Measurements from ENCODE around the gene XPO6. TPM values are rescaled to one million over a fixed set of nuclear protein-coding genes. Genes with fewer than 3 reads are reported as not detected.
A peak's percentile ranks its signal among the peaks of the same experiment; 100 is the strongest.

The XPO6 gene
- total RNA-seq = 67.9 TPM
- polyA plus RNA-seq = 161 TPM
- long read RNA-seq, donor 1 = 0 reads
- long read RNA-seq, donor 2 = 0 reads
- long read RNA-seq, donor 3, full-length matches to known transcripts = 5 of 66 reads
- long read RNA-seq, donor 3, partial matches to known transcripts = 61 of 66 reads
- long read RNA-seq, donor 3, other reads (novel, unspliced or antisense) = 0 of 66 reads
- long read RNA-seq, donor 4, full-length matches to known transcripts = 2 of 8 reads
- long read RNA-seq, donor 4, partial matches to known transcripts = 6 of 8 reads
- long read RNA-seq, donor 4, other reads (novel, unspliced or antisense) = 0 of 8 reads
- long read RNA-seq, donor 5, full-length matches to known transcripts = 7 of 40 reads
- long read RNA-seq, donor 5, partial matches to known transcripts = 33 of 40 reads
- long read RNA-seq, donor 5, other reads (novel, unspliced or antisense) = 0 of 40 reads
- long read RNA-seq, donor 6, full-length matches to known transcripts = 3 of 39 reads
- long read RNA-seq, donor 6, partial matches to known transcripts = 36 of 39 reads
- long read RNA-seq, donor 6, other reads (novel, unspliced or antisense) = 0 of 39 reads
- long read RNA-seq, donor 7, partial matches to known transcripts = 11 of 12 reads
- long read RNA-seq, donor 7, other reads (novel, unspliced or antisense) = 0 of 12 reads
- long read RNA-seq, donor 8, full-length matches to known transcripts = 2 of 12 reads
- long read RNA-seq, donor 8, partial matches to known transcripts = 10 of 12 reads
- long read RNA-seq, donor 8, other reads (novel, unspliced or antisense) = 0 of 12 reads
- long read RNA-seq, donor 9, full-length matches to known transcripts = 3 of 27 reads
- long read RNA-seq, donor 9, partial matches to known transcripts = 24 of 27 reads
- long read RNA-seq, donor 9, other reads (novel, unspliced or antisense) = 0 of 27 reads
- long read RNA-seq, donor 10, full-length matches to known transcripts = 3 of 24 reads
- long read RNA-seq, donor 10, partial matches to known transcripts = 21 of 24 reads
- long read RNA-seq, donor 10, other reads (novel, unspliced or antisense) = 0 of 24 reads

GRCh38 chr16:28211758-28212531 is at the start of gene XPO6:
TSS of gene XPO6 (minus strand) at chr16:28211965. CDS start at chr16:28211368, 597 bp downstream.
- Histone ChIP-seq H3K4me1 (ENCODE audit: control insufficient read depth in 2 of 2, insufficient read depth in 2 of 2, low read length in 2 of 2) (peaks cover 5 to 17% of the 10 kb centered on the region in 2 donors), H3K27me3 (ENCODE audit: control insufficient read depth in 2 of 2, insufficient read depth in 1 of 2, low read length in 1 of 2) (no peaks in the 10 kb centered on the region), H3K36me3 (ENCODE audit: control insufficient read depth in 2 of 2, insufficient read depth in 2 of 2, low read length in 1 of 2) (peaks cover 5 to 19% of the 10 kb centered on the region in 2 donors), H3K9me3 (ENCODE audit: control insufficient read depth in 2 of 2, insufficient read depth in 1 of 2, low read length in 1 of 2) (no peaks in the 10 kb centered on the region), H3K27ac (ENCODE audit: low read depth in 1 of 2, low read length in 1 of 2) (peak within 1 kb of the TSS; percentile 76 to 90), H3K4me3 (ENCODE audit: low read length in 2 of 2) (peak within 1 kb of the TSS; percentile 79 to 85)
- DNase-seq (ENCODE audit: low read depth in 6 of 9, low spot score in 9 of 9) = peak; percentile 85 to 97 (median 91)
- 4% methylated on average over 76 of the region's 76 CpGs for WGBS

- H3K4me1 ChIP-seq (ENCODE audit: control insufficient read depth in 2 of 2, insufficient read depth in 2 of 2, low read length in 2 of 2) = no peaks in the 10 kb centered on the region
- H3K4me3 ChIP-seq (ENCODE audit: low read length in 2 of 2) = no peak overlapping the region
- no peak overlapping the region for H3K27ac ChIP-seq (ENCODE audit: low read depth in 1 of 2, low read length in 1 of 2)
- no peak for DNase-seq (ENCODE audit: low read depth in 6 of 9, low spot score in 9 of 9)
- no peaks in the 10 kb centered on the region for H3K9me3 ChIP-seq (ENCODE audit: control insufficient read depth in 2 of 2, insufficient read depth in 1 of 2, low read length in 1 of 2)
- no peaks in the 10 kb centered on the region for H3K36me3 ChIP-seq (ENCODE audit: control insufficient read depth in 2 of 2, insufficient read depth in 2 of 2, low read length in 1 of 2)
- WGBS = 96% methylated on average over 1 of the region's 1 CpG
- H3K27me3 ChIP-seq (ENCODE audit: control insufficient read depth in 2 of 2, insufficient read depth in 1 of 2, low read length in 1 of 2) = peaks cover 0 to 67% of the 10 kb centered on the region in 2 donors
Observed at GRCh38 chr16:28260193-28260592, 48.4 kb upstream of the XPO6 start.

GRCh38 chr16:28259781-28260150 is 48.0 kb upstream of the XPO6 start:
- WGBS = 83% methylated on average over 7 of the region's 7 CpGs
- no peak for DNase-seq (ENCODE audit: low read depth in 6 of 9, low spot score in 9 of 9)
- no peaks in the 10 kb centered on the region for H3K4me1 ChIP-seq (ENCODE audit: control insufficient read depth in 2 of 2, insufficient read depth in 2 of 2, low read length in 2 of 2)
- H3K9me3 ChIP-seq (ENCODE audit: control insufficient read depth in 2 of 2, insufficient read depth in 1 of 2, low read length in 1 of 2) = no peaks in the 10 kb centered on the region
- H3K4me3 ChIP-seq (ENCODE audit: low read length in 2 of 2) = no peak overlapping the region
- no peaks in the 10 kb centered on the region for H3K36me3 ChIP-seq (ENCODE audit: control insufficient read depth in 2 of 2, insufficient read depth in 2 of 2, low read length in 1 of 2)
- no peak overlapping the region for H3K27ac ChIP-seq (ENCODE audit: low read depth in 1 of 2, low read length in 1 of 2)
- peaks cover 0 to 63% of the 10 kb centered on the region in 2 donors for H3K27me3 ChIP-seq (ENCODE audit: control insufficient read depth in 2 of 2, insufficient read depth in 1 of 2, low read length in 1 of 2)

DNA sequence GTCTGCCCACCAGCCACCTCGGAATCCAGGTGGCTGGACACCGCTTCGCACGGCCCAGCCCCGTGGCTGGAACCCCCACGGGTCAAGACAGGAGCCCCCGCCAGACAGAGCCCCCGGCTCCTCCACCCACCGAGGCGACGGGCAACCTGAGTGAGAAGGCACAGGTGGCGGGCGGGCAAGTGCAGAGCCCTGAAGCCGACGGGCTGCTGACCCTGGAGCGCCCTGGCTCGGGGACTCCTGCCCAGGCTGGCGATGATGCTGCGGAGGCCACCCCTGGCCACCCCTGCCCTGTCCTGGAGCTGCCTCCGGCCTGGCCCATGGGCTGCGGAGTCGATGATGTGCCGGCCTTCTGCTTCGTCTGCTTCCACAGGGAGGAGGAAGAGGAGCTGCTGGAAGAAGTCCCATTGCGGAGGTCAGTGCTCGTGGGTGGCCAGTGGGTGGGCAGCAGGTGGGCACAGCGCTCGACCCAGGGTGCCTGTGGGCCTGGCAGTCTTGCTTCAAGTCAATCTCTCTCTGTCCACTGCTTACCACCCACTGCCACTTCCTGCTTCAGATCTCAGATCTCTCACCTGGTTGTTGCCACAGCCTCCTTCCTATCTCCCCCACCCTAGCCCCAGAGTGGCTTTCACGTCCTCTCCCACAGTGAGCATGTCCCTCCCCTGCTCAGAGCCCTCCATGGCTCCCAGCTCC is 47.5 kb upstream of the XPO6 start:
- no peak overlapping the region for H3K27ac ChIP-seq (ENCODE audit: low read depth in 1 of 2, low read length in 1 of 2)
- peaks cover 0 to 60% of the 10 kb centered on the region in 2 donors for H3K27me3 ChIP-seq (ENCODE audit: control insufficient read depth in 2 of 2, insufficient read depth in 1 of 2, low read length in 1 of 2)
- no peaks in the 10 kb centered on the region for H3K9me3 ChIP-seq (ENCODE audit: control insufficient read depth in 2 of 2, insufficient read depth in 1 of 2, low read length in 1 of 2)
- no peak overlapping the region for H3K4me3 ChIP-seq (ENCODE audit: low read length in 2 of 2)
- H3K4me1 ChIP-seq (ENCODE audit: control insufficient read depth in 2 of 2, insufficient read depth in 2 of 2, low read length in 2 of 2) = no peaks in the 10 kb centered on the region
- no peaks in the 10 kb centered on the region for H3K36me3 ChIP-seq (ENCODE audit: control insufficient read depth in 2 of 2, insufficient read depth in 2 of 2, low read length in 1 of 2)
- DNase-seq (ENCODE audit: low read depth in 6 of 9, low spot score in 9 of 9) = no peak
- WGBS = 82% methylated on average over 29 of the region's 29 CpGs

- no peak overlapping the region for H3K4me3 ChIP-seq (ENCODE audit: low read length in 2 of 2)
- H3K27me3 ChIP-seq (ENCODE audit: control insufficient read depth in 2 of 2, insufficient read depth in 1 of 2, low read length in 1 of 2) = peaks cover 0 to 57% of the 10 kb centered on the region in 2 donors
- WGBS = 50% methylated on average over 18 of the region's 18 CpGs
- H3K36me3 ChIP-seq (ENCODE audit: control insufficient read depth in 2 of 2, insufficient read depth in 2 of 2, low read length in 1 of 2) = no peaks in the 10 kb centered on the region
- no peak overlapping the region for H3K27ac ChIP-seq (ENCODE audit: low read depth in 1 of 2, low read length in 1 of 2)
- H3K4me1 ChIP-seq (ENCODE audit: control insufficient read depth in 2 of 2, insufficient read depth in 2 of 2, low read length in 2 of 2) = no peaks in the 10 kb centered on the region
- DNase-seq (ENCODE audit: low read depth in 6 of 9, low spot score in 9 of 9) = no peak
- H3K9me3 ChIP-seq (ENCODE audit: control insufficient read depth in 2 of 2, insufficient read depth in 1 of 2, low read length in 1 of 2) = no peaks in the 10 kb centered on the region
Observed at GRCh38 chr16:28258567-28258966, 46.8 kb upstream of the XPO6 start.

- no peak for DNase-seq (ENCODE audit: low read depth in 6 of 9, low spot score in 9 of 9)
- Histone ChIP-seq H3K27me3 (ENCODE audit: control insufficient read depth in 2 of 2, insufficient read depth in 1 of 2, low read length in 1 of 2) (peaks cover 0 to 45% of the 10 kb centered on the region in 2 donors), H3K4me3 (ENCODE audit: low read length in 2 of 2) (no peak overlapping the region), H3K4me1 (ENCODE audit: control insufficient read depth in 2 of 2, insufficient read depth in 2 of 2, low read length in 2 of 2) (no peaks in the 10 kb centered on the region), H3K36me3 (ENCODE audit: control insufficient read depth in 2 of 2, insufficient read depth in 2 of 2, low read length in 1 of 2) (no peaks in the 10 kb centered on the region), H3K27ac (ENCODE audit: low read depth in 1 of 2, low read length in 1 of 2) (no peak overlapping the region), H3K9me3 (ENCODE audit: control insufficient read depth in 2 of 2, insufficient read depth in 1 of 2, low read length in 1 of 2) (no peaks in the 10 kb centered on the region)
- WGBS = 85% methylated on average over 4 of the region's 4 CpGs
Observed at GRCh38 chr16:28257256-28257655, 45.5 kb upstream of the XPO6 start.

DNA sequence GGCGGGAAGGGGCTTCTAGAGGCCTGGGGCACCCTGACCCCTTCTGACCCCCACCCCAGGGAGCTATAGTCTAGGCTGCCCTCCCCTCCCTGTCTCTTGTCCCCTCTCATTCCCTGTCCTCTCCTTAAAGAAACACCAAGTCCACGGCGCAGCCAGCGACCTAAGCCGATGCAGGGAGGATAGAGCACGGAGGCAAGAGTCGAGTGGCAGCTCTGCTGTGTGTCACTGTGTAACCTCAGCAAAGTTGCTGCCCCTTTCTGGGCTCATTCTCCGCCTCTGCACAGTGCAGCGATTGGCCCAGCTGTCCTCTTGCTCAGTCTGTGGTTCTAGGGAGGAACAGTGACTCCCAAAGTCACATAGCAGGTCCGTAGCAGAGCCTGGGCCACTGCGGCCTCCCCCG is 44.1 kb upstream of the XPO6 start:
- Histone ChIP-seq H3K9me3 (ENCODE audit: control insufficient read depth in 2 of 2, insufficient read depth in 1 of 2, low read length in 1 of 2) (no peaks in the 10 kb centered on the region), H3K27me3 (ENCODE audit: control insufficient read depth in 2 of 2, insufficient read depth in 1 of 2, low read length in 1 of 2) (peaks cover 0 to 38% of the 10 kb centered on the region in 2 donors), H3K4me1 (ENCODE audit: control insufficient read depth in 2 of 2, insufficient read depth in 2 of 2, low read length in 2 of 2) (no peaks in the 10 kb centered on the region), H3K36me3 (ENCODE audit: control insufficient read depth in 2 of 2, insufficient read depth in 2 of 2, low read length in 1 of 2) (no peaks in the 10 kb centered on the region), H3K4me3 (ENCODE audit: low read length in 2 of 2) (no peak overlapping the region), H3K27ac (ENCODE audit: low read depth in 1 of 2, low read length in 1 of 2) (no peak overlapping the region)
- WGBS = 96% methylated on average over 12 of the region's 12 CpGs
- DNase-seq (ENCODE audit: low read depth in 6 of 9, low spot score in 9 of 9) = no peak

DNA sequence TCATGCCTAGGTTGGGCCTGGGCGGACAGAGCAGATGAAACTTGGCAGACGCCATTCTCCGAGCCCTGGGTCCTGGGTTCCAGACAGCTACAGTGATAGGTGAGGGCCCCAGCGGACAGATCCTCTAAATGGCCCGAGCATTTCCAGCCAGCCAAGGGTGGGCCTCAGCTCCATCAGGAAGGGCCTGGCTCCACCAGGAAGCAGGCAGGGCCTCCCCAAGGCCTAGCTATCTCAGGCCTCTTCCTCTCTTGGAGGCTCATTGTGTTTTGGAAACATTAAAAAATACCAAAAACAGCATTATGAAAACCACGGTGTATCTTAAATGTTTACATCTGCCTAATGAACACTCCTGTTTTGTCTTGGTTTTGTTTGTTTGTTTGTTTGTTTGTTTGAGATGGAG is 42.4 kb upstream of the XPO6 start:
- no peak overlapping the region for H3K4me3 ChIP-seq (ENCODE audit: low read length in 2 of 2)
- DNase-seq (ENCODE audit: low read depth in 6 of 9, low spot score in 9 of 9) = no peak
- 94% methylated on average over 6 of the region's 6 CpGs for WGBS
- peaks cover 0 to 23% of the 10 kb centered on the region in 2 donors for H3K27me3 ChIP-seq (ENCODE audit: control insufficient read depth in 2 of 2, insufficient read depth in 1 of 2, low read length in 1 of 2)
- H3K4me1 ChIP-seq (ENCODE audit: control insufficient read depth in 2 of 2, insufficient read depth in 2 of 2, low read length in 2 of 2) = no peaks in the 10 kb centered on the region
- H3K9me3 ChIP-seq (ENCODE audit: control insufficient read depth in 2 of 2, insufficient read depth in 1 of 2, low read length in 1 of 2) = no peaks in the 10 kb centered on the region
- H3K36me3 ChIP-seq (ENCODE audit: control insufficient read depth in 2 of 2, insufficient read depth in 2 of 2, low read length in 1 of 2) = no peaks in the 10 kb centered on the region
- H3K27ac ChIP-seq (ENCODE audit: low read depth in 1 of 2, low read length in 1 of 2) = no peak overlapping the region

Data from thymus (tissue), 14 donors.